IPS-18a (cell line): ENCODE data around the gene PLEKHG7.
"Not testable (repeated sequence)": the region's sequence is repeated elsewhere in the genome, so short reads cannot be mapped to it uniquely, and the experiment has no call there.

Experiments
- H3K27ac ChIP-seq: one replicate; pipeline ENCODE4 v1.5.1; 2013; ENCODE audit warnings: low read length
- H3K27me3 ChIP-seq: one replicate; pipeline ENCODE4 v1.6.1; 2013; ENCODE audit warnings: mild to moderate bottlenecking, low read length; ENCODE audit not compliant: control insufficient read depth, insufficient read depth
- H3K36me3 ChIP-seq: one replicate; pipeline ENCODE4 v1.6.1; 2013; ENCODE audit warnings: low read depth, low read length; ENCODE audit not compliant: control insufficient read depth
- H3K4me1 ChIP-seq: one replicate; pipeline ENCODE4 v1.6.1; 2013; ENCODE audit warnings: low read depth, low read length; ENCODE audit not compliant: control insufficient read depth
- H3K4me3 ChIP-seq: one replicate; pipeline ENCODE4 v1.5.1; 2013; ENCODE audit warnings: low read length
- H3K9ac ChIP-seq: one replicate; pipeline ENCODE4 v1.6.1; 2013; ENCODE audit warnings: mild to moderate bottlenecking, low read length, moderate library complexity
- H3K9me3 ChIP-seq: one replicate; pipeline ENCODE4 v1.6.1; 2013; ENCODE audit warnings: low read depth, low read length; ENCODE audit not compliant: control insufficient read depth

The PLEKHG7 gene

GRCh38 chr12:92779902-92780301 is 77.1 kb downstream of the PLEKHG7 start:
- Histone ChIP-seq H3K4me1 (peaks cover 10% of the 10 kb centered on the region), H3K4me3 (no peak overlapping the region), H3K9ac (no peak overlapping the region), H3K27ac (no peak overlapping the region), H3K27me3 (no peaks in the 10 kb centered on the region), H3K36me3 (peaks cover 5% of the 10 kb centered on the region), H3K9me3 (no peaks in the 10 kb centered on the region)

- Histone ChIP-seq H3K36me3 (no peaks in the 10 kb centered on the region), H3K9me3 (no peaks in the 10 kb centered on the region), H3K9ac (no peak overlapping the region), H3K27ac (no peak overlapping the region), H3K4me1 (peaks cover 5% of the 10 kb centered on the region), H3K27me3 (no peaks in the 10 kb centered on the region), H3K4me3 (no peak overlapping the region)
These were observed 81.6 kb downstream of the PLEKHG7 start for GRCh38 chr12:92784356-92784755.

GRCh38 chr12:92784797-92785562 is 82.2 kb downstream of the PLEKHG7 start:
- H3K4me3 ChIP-seq = no peak overlapping the region
- H3K36me3 ChIP-seq = no peaks in the 10 kb centered on the region
- H3K9ac ChIP-seq = no peak overlapping the region
- H3K9me3 ChIP-seq = no peaks in the 10 kb centered on the region
- no peaks in the 10 kb centered on the region for H3K27me3 ChIP-seq
- no peaks in the 10 kb centered on the region for H3K4me1 ChIP-seq
- H3K27ac ChIP-seq = no peak overlapping the region

GRCh38 chr12:92785563-92785950 is 82.8 kb downstream of the PLEKHG7 start:
- Histone ChIP-seq H3K27ac (no peak overlapping the region), H3K36me3 (no peaks in the 10 kb centered on the region), H3K4me3 (no peak overlapping the region), H3K27me3 (no peaks in the 10 kb centered on the region), H3K9ac (no peak overlapping the region), H3K9me3 (no peaks in the 10 kb centered on the region), H3K4me1 (no peaks in the 10 kb centered on the region)

GRCh38 chr12:92786045-92786444 is 83.3 kb downstream of the PLEKHG7 start:
- H3K27ac ChIP-seq = no peak overlapping the region
- H3K9me3 ChIP-seq = no peaks in the 10 kb centered on the region

GRCh38 chr12:92794356-92794755 is 91.6 kb downstream of the PLEKHG7 start:
- H3K27ac ChIP-seq, H3K4me1 ChIP-seq, H3K4me3 ChIP-seq, H3K9me3 ChIP-seq, H3K27me3 ChIP-seq, H3K9ac ChIP-seq, H3K36me3 ChIP-seq: not testable (repeated sequence)

More at GRCh38 chr12:92786045-92786444, 83.3 kb downstream of the PLEKHG7 start:
- Histone ChIP-seq H3K36me3 (no peaks in the 10 kb centered on the region), H3K4me3 (no peak overlapping the region), H3K27me3 (no peaks in the 10 kb centered on the region), H3K4me1 (no peaks in the 10 kb centered on the region), H3K9ac (no peak overlapping the region)

- no peaks in the 10 kb centered on the region for H3K27me3 ChIP-seq
- no peaks in the 10 kb centered on the region for H3K9me3 ChIP-seq
- H3K9ac ChIP-seq = no peak overlapping the region
- no peak overlapping the region for H3K4me3 ChIP-seq
- no peaks in the 10 kb centered on the region for H3K4me1 ChIP-seq
- H3K27ac ChIP-seq = no peak overlapping the region
- no peaks in the 10 kb centered on the region for H3K36me3 ChIP-seq
These were observed 92.0 kb downstream of the PLEKHG7 start for GRCh38 chr12:92794814-92795213.

GRCh38 chr12:92796650-92797049 is 93.9 kb downstream of the PLEKHG7 start:
- H3K36me3 ChIP-seq = no peaks in the 10 kb centered on the region
- no peak overlapping the region for H3K9ac ChIP-seq
- no peak overlapping the region for H3K27ac ChIP-seq
- H3K4me1 ChIP-seq = no peaks in the 10 kb centered on the region
- no peaks in the 10 kb centered on the region for H3K27me3 ChIP-seq
- no peak overlapping the region for H3K4me3 ChIP-seq
- no peaks in the 10 kb centered on the region for H3K9me3 ChIP-seq

GRCh38 chr12:92802906-92803305 is 100.1 kb downstream of the PLEKHG7 start:
- Histone ChIP-seq H3K9me3 (no peaks in the 10 kb centered on the region), H3K4me3 (no peak overlapping the region)

GRCh38 chr12:92803903-92804302 is 101.1 kb downstream of the PLEKHG7 start:
- Histone ChIP-seq H3K27ac (no peak overlapping the region), H3K4me3 (no peak overlapping the region), H3K27me3 (no peaks in the 10 kb centered on the region), H3K36me3 (no peaks in the 10 kb centered on the region), H3K4me1 (no peaks in the 10 kb centered on the region), H3K9me3 (no peaks in the 10 kb centered on the region), H3K9ac (no peak overlapping the region)

More at GRCh38 chr12:92802906-92803305, 100.1 kb downstream of the PLEKHG7 start:
- no peaks in the 10 kb centered on the region for H3K4me1 ChIP-seq
- H3K36me3 ChIP-seq = no peaks in the 10 kb centered on the region
- H3K27me3 ChIP-seq = no peaks in the 10 kb centered on the region
- no peak overlapping the region for H3K27ac ChIP-seq
- H3K9ac ChIP-seq = no peak overlapping the region

GRCh38 chr12:92810370-92810769 is 107.6 kb downstream of the PLEKHG7 start:
- no peaks in the 10 kb centered on the region for H3K36me3 ChIP-seq
- H3K27me3 ChIP-seq = no peaks in the 10 kb centered on the region
- no peak overlapping the region for H3K9ac ChIP-seq
- no peaks in the 10 kb centered on the region for H3K4me1 ChIP-seq
- H3K27ac ChIP-seq = no peak overlapping the region
- H3K9me3 ChIP-seq = no peaks in the 10 kb centered on the region
- H3K4me3 ChIP-seq = no peak overlapping the region

- Histone ChIP-seq H3K27ac (no peak overlapping the region), H3K9ac (no peak overlapping the region), H3K27me3 (no peaks in the 10 kb centered on the region), H3K4me3 (no peak overlapping the region), H3K36me3 (peaks cover 4% of the 10 kb centered on the region), H3K9me3 (no peaks in the 10 kb centered on the region), H3K4me1 (no peaks in the 10 kb centered on the region)
These were observed 111.8 kb downstream of the PLEKHG7 start for GRCh38 chr12:92814584-92814983.
